22Rv1 (cell line): ENCODE data around the gene ATP11B.
A peak's percentile ranks its signal among the peaks of the same experiment; 100 is the strongest.

Experiments
- H3K27ac ChIP-seq: fragments of 450-650 bp; 2 replicates; pipeline ENCODE4 v1.5.1; 2017
- ZFX ChIP-seq: fragments of 450-650 bp; IDR thresholded peaks from 2 replicates; pipeline ENCODE4 v1.6.1; 2017; ENCODE audit warnings: antibody characterized with exemption, borderline replicate concordance
- TF ChIP-seq, protein P1 (sequence below): fragments of 450-650 bp; IDR thresholded peaks from 2 replicates; pipeline ENCODE4 v1.5.1; 2017; ENCODE audit warnings: mild to moderate bottlenecking

The ATP11B gene

DNA sequence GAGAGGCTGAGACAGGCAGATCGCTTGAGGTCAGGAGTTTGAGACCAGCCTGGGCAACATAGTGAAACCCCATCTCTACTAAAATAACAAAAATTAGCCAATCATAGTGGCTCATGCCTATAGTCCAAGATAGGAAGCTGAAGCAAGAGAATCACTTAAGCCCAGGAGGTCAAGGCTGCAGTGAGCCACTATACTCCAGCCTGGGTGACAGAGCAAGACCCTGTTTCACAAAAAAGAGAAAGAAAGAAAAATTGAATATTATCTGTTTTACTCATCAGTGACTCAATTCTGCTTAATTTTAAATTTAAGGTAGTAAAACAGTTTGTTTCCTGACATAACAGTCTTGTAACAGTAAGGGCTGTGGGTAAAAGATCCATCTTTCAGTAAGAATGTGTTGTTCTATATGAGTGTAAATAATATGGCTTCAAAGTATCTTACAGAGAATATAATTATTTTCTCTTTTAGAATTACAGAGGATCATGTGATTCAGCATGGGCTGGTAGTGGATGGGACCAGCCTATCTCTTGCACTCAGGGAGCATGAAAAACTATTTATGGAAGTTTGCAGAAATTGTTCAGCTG, 85.8 kb downstream of the ATP11B start:
- TF ChIP-seq, protein P1, sequence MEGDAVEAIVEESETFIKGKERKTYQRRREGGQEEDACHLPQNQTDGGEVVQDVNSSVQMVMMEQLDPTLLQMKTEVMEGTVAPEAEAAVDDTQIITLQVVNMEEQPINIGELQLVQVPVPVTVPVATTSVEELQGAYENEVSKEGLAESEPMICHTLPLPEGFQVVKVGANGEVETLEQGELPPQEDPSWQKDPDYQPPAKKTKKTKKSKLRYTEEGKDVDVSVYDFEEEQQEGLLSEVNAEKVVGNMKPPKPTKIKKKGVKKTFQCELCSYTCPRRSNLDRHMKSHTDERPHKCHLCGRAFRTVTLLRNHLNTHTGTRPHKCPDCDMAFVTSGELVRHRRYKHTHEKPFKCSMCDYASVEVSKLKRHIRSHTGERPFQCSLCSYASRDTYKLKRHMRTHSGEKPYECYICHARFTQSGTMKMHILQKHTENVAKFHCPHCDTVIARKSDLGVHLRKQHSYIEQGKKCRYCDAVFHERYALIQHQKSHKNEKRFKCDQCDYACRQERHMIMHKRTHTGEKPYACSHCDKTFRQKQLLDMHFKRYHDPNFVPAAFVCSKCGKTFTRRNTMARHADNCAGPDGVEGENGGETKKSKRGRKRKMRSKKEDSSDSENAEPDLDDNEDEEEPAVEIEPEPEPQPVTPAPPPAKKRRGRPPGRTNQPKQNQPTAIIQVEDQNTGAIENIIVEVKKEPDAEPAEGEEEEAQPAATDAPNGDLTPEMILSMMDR: no peak
- TF ChIP-seq ZFX: no peak
- no peak overlapping the region for H3K27ac ChIP-seq

DNA sequence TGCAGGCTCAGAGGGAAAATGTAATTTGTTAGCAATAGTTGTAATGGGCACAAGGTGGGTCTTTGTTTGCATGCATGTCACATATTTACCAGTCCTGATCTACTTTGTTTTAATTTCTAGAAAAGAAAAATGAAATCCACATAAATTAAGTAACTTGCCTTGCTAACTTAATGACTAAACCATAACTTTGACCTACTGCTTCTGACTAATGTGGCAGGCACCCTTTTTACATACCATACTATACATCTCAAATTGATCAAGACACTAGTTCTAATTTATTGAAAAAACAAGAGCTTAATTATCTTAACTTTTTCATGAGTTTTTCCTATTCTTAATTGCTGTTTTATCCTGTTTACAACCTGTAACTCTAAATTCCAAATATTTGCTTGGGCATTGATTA, 93.2 kb downstream of the ATP11B start:
- no peak overlapping the region for H3K27ac ChIP-seq
- no peak for TF ChIP-seq ZFX
- TF ChIP-seq, protein P1: no peak

DNA sequence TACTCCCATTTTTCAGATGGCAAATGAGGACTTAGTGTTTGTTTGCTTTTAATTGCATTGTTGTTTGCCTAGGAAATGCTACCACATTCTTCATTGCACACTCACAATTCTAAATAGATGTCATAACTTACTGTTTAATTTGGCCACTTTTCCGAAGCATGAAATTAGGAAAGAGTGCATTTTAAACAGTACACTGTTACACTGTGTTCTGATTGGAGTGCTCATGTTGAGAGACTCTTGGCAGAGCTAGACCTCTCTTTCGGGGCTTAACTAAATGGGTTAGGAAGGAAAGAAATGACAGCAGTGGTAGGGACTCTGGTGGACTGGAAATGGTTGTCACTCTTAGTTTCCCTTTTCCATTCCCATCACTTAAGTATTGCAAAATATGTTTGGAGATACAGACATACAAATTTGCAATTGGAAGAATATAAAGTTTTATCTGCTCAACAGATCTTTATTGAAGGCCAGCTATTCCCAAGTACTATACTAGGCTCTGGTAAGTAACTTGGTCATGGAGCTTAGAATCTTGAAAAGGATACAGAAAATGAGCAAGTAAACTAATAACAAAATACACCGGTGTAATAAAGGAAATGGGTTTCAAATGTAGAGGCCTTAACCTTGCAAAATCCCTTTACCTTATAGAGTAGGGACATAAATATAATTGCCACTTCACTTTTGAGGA, 96.8 kb downstream of the ATP11B start:
- TF ChIP-seq ZFX: no peak
- TF ChIP-seq, protein P1: no peak
- H3K27ac ChIP-seq: peak overlapping the region; percentile 76

DNA sequence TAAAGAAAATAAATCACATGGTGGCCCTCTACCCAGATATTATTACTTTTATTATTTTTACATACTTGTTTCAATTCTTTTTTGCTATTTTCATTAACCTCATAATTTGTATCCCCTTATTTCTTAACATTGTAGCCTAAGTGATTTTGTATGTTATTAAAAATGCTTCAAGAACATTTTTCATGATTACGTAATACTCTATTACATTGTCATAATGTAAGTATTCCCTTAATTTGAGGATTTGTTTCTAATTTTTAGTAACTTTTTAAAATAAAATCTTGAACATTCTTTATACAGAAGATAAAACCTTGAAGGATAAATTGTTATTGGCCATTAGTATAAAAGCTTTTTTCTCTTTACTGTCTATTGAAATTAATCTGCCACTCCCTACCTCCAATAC, 98.1 kb downstream of the ATP11B start:
- no peak overlapping the region for H3K27ac ChIP-seq
- TF ChIP-seq, protein P1: no peak
- no peak for TF ChIP-seq ZFX

DNA sequence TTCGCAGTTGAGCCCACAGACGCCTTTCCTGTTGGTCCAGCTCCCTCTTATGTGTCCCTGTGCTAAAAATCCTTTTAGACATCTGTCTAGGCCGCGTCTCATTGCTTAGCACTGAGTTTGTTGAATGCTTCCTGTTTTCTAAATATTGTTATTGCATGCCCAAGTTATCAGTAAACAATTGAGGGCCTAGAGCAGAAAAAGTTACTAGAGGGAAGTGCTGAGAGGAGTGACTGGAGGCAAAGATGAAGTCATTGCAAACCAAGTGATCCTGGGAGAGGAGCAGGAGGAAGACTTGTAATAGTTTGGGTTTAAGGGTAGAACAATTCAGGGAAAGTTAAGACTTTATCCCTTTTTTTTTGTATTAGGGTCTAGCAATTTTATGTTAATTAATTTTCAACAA, 98.9 kb downstream of the ATP11B start:
- no peak overlapping the region for H3K27ac ChIP-seq
- TF ChIP-seq, protein P1: no peak
- TF ChIP-seq ZFX: no peak

DNA sequence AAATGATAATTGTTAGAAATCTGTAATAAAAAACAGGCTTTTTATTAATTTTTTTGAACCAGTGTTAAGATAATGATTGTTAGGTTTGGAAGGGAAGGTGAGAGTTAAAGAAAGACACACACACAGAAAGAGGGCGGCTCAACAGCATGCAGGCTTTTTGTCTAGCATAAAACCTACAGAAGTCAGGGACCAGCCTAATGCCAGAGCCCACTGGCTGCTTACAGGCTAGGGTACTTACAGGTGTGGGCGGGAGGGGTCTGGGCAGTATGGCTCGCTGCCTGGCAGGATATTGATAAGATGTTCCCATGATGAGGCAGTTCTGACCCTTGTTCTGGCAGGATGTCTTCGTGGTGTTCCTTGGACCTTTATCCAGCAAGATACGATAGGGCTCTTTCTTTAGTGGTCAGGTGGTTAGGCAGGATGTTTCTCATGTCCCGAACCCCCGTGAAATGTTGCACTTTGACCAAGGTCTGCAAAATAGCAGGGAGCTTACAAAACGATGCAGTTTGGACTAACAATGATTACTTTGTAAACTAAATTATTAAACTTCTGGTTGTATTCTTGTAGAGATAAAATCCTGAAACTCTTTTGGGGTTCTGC, 102.3 kb downstream of the ATP11B start:
- H3K27ac ChIP-seq: no peak overlapping the region
- TF ChIP-seq, protein P1: no peak
- TF ChIP-seq ZFX: no peak

DNA sequence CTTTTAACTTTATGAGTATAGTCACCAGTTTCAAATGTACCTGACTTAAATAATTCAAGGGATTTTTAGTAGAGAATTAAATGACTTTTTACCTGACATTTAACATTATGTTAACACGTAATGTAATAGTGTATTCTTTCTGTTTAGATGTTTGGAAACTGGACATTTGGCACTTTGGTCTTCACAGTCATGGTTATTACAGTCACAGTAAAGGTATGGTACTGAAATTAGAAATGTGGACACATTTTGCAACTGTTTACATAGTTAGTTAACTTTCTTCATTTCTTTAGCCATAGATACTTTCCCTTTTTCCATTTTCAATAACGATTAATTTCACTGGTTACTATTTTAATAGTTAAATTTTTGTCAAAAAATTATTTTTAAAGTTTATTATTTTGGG, 103.2 kb downstream of the ATP11B start:
- TF ChIP-seq, protein P1: no peak
- TF ChIP-seq ZFX: no peak
- no peak overlapping the region for H3K27ac ChIP-seq
